PC-9 (cell line): Measurements from ENCODE around the gene S100A4. TPM values are rescaled to one million over a fixed set of nuclear protein-coding genes. Genes with fewer than 3 reads are reported as not detected.

ENCODE experiments used
- BruUV-seq: library from RNA; stranded (reverse); fragments of 400-500 nt; replicated peaks from 2 replicates; lab custom pipeline; 2021; lab: Mats Ljungman, UMichigan
- CTCF ChIA-PET: fragments of 300-600 bp; sonication (Branson Sonifier 250); formaldehyde crosslinking; loops from one replicate; lab custom pipeline; 2022; ENCODE audit warnings: antibody characterized with exemption; lab: Charles Lee
- POLR2A ChIA-PET: fragments of 300-600 bp; sonication (Branson Sonifier 250); formaldehyde crosslinking; loops from one replicate; lab custom pipeline; 2022; ENCODE audit warnings: antibody characterized with exemption; ENCODE audit not compliant: unreplicated experiment; lab: Charles Lee
- DNase-seq, 2 experiments: peaks; one replicate each; pipeline versions ENCODE4 v3.0.0 to v3.0.0-alpha.2; 2015 to 2022; ENCODE audit warnings: mixed read lengths in 1 of 2
- H2AFZ ChIP-seq: fragments of 200-600 bp; sonication (generic); 2 replicates; pipeline ENCODE4 v1.8.1; 2017; ENCODE audit warnings: antibody characterized with exemption
- H3F3A ChIP-seq: fragments of 200-600 bp; sonication (generic); 2 replicates; pipeline ENCODE4 v1.8.1; 2017; ENCODE audit warnings: antibody characterized with exemption, mild to moderate bottlenecking, low read depth; ENCODE audit not compliant: insufficient read depth
- H3K27ac ChIP-seq: fragments of 200-600 bp; sonication (generic); 2 replicates; pipeline ENCODE4 v1.6.1; 2016; ENCODE audit warnings: mixed run types
- H3K27me3 ChIP-seq: fragments of 200-600 bp; sonication (generic); 2 replicates; pipeline ENCODE4 v1.6.1; 2016; ENCODE audit warnings: low read depth, mixed run types; ENCODE audit not compliant: insufficient read depth
- H3K36me3 ChIP-seq: fragments of 200-600 bp; sonication (generic); 2 replicates; pipeline ENCODE4 v1.6.1; 2016; ENCODE audit warnings: low read depth, mixed run types
- H3K4me1 ChIP-seq: fragments of 200-600 bp; sonication (generic); replicated peaks from 2 replicates; pipeline ENCODE4 v1.6.1; 2016; ENCODE audit warnings: mixed run types; ENCODE audit not compliant: insufficient read depth
- H3K4me2 ChIP-seq: fragments of 200-600 bp; sonication (generic); 2 replicates; pipeline ENCODE4 v1.6.1; 2017; ENCODE audit warnings: mixed run types
- H3K4me3 ChIP-seq: fragments of 200-600 bp; sonication (generic); 2 replicates; pipeline ENCODE4 v1.6.1; 2016; ENCODE audit warnings: mixed run types
- H3K79me2 ChIP-seq: fragments of 200-600 bp; sonication (generic); 2 replicates; pipeline ENCODE4 v1.6.1; 2017; ENCODE audit warnings: low read depth, mixed run types
- H3K9me2 ChIP-seq: fragments of 200-600 bp; sonication (generic); 2 replicates; pipeline ENCODE4 v1.8.1; 2017; ENCODE audit warnings: mild to moderate bottlenecking; ENCODE audit not compliant: insufficient read depth
- H3K9me3 ChIP-seq: fragments of 200-600 bp; sonication (generic); 2 replicates; pipeline ENCODE4 v1.8.1; 2016; ENCODE audit warnings: low read depth; ENCODE audit not compliant: insufficient read depth
- H4K20me1 ChIP-seq: fragments of 200-600 bp; sonication (generic); 2 replicates; pipeline ENCODE4 v1.8.1; 2017; ENCODE audit not compliant: insufficient read depth
- CTCF ChIP-seq: fragments of 200-600 bp; sonication (generic); conservative IDR thresholded peaks from 2 replicates; pipeline ENCODE4 v1.6.1; 2017; ENCODE audit warnings: mixed run types, antibody characterized with exemption, mild to moderate bottlenecking, moderate library complexity
- EZH2 ChIP-seq: fragments of 200-600 bp; sonication (generic); IDR thresholded peaks from 2 replicates; pipeline ENCODE4 v1.8.0; 2017; ENCODE audit warnings: antibody characterized with exemption, low read depth
- intact Hi-C: fragments of 100-400 bp; cut with micrococcal nuclease; formaldehyde crosslinking; loops from one replicate; pipeline ENCODE4 v1.10.0; 2022; ENCODE audit not compliant: unreplicated experiment
- total RNA-seq: library from RNA; stranded (reverse); gene quantifications from 2 replicates; pipeline ENCODE4 v1.2.3, GENCODE V29; 2021

The S100A4 gene
- total RNA-seq, 1 experiment from 2014 or later, result 303 TPM

GRCh38 chr1:153510984-153511410 is 34.6 kb downstream of the S100A4 start:
- POLR2A ChIA-PET, result no interaction called here
- TF ChIP-seq CTCF, result peak; percentile 96
- no peak for TF ChIP-seq EZH2
- no TSS peak for BruUV-seq

GRCh38 chr1:153509729-153510354 is 35.8 kb downstream of the S100A4 start:
- no peaks in the 10 kb centered on the region for H3K79me2 ChIP-seq
- H3F3A ChIP-seq, result peaks cover 16% of the 10 kb centered on the region; the same call in 1 of the 2 replicates
- H3K4me1 ChIP-seq, result peaks cover 41% of the 10 kb centered on the region
- H4K20me1 ChIP-seq, result no peaks in the 10 kb centered on the region
- peak in 1 of 2 experiments; percentile 50 for DNase-seq
- H3K36me3 ChIP-seq, result no peaks in the 10 kb centered on the region
- no peak overlapping the region for H3K4me3 ChIP-seq
- ChIA-PET CTCF (interaction anchor here (0.6 to 1.3 kb wide), 2 partner anchors 56 to 58 kb away, joined by 3 to 12 read pairs; no protein-coding TSS in a partner anchor), POLR2A (no interaction called here)
- no peaks in the 10 kb centered on the region for H3K9me3 ChIP-seq
- no peak overlapping the region for H3K4me2 ChIP-seq
- intact Hi-C loops, result loop anchor here (2.0 to 10.0 kb wide), 4 partner anchors 117 to 477 kb away; partner anchors contain the start of genes ILF2, RAB13 and S100A13
- H2AFZ ChIP-seq, result no peak overlapping the region
- H3K27ac ChIP-seq, result no peak overlapping the region
- no peaks in the 10 kb centered on the region for H3K9me2 ChIP-seq
- BruUV-seq, result no TSS peak
- TF ChIP-seq CTCF, result peak; percentile 80
- TF ChIP-seq EZH2, result no peak
- no peaks in the 10 kb centered on the region for H3K27me3 ChIP-seq

More at GRCh38 chr1:153510984-153511410, 34.6 kb downstream of the S100A4 start:
- no peaks in the 10 kb centered on the region for H3K27me3 ChIP-seq
- no peaks in the 10 kb centered on the region for H3K9me3 ChIP-seq
- H3K4me2 ChIP-seq, result peak overlapping the region; percentile 17; the same call in 1 of the 2 replicates
- no peaks in the 10 kb centered on the region for H4K20me1 ChIP-seq
- peak; percentile 52 to 82 for DNase-seq
- H3K27ac ChIP-seq, result no peak overlapping the region
- intact Hi-C loops, result loop anchor here (1.0 to 10.0 kb wide), 7 partner anchors 57 to 476 kb away; partner anchors contain the start of genes ILF2, RAB13 and S100A13
- CTCF ChIA-PET, result interaction anchor here (0.6 to 1.3 kb wide), 7 partner anchors 35 to 296 kb away, joined by 3 to 13 read pairs (median 4); partner anchors contain the start of genes S100A16 and S100A4
- peaks cover 24% of the 10 kb centered on the region for H3F3A ChIP-seq
- H3K79me2 ChIP-seq, result no peaks in the 10 kb centered on the region
- H2AFZ ChIP-seq, result peak overlapping the region; percentile 63; the same call in 1 of the 2 replicates
- no peak overlapping the region for H3K4me3 ChIP-seq
- no peaks in the 10 kb centered on the region for H3K9me2 ChIP-seq
- no peaks in the 10 kb centered on the region for H3K36me3 ChIP-seq
- peaks cover 51% of the 10 kb centered on the region for H3K4me1 ChIP-seq

- Histone ChIP-seq H2AFZ (no peak overlapping the region), H3K4me1 (peaks cover 32% of the 10 kb centered on the region), H3K9me3 (no peaks in the 10 kb centered on the region), H3K9me2 (no peaks in the 10 kb centered on the region), H3K27ac (no peak overlapping the region), H3K27me3 (no peaks in the 10 kb centered on the region), H3K4me2 (no peak overlapping the region), H4K20me1 (no peaks in the 10 kb centered on the region), H3F3A (peaks cover 8% of the 10 kb centered on the region; the same call in 1 of the 2 replicates), H3K36me3 (no peaks in the 10 kb centered on the region), H3K4me3 (no peak overlapping the region), H3K79me2 (no peaks in the 10 kb centered on the region)
- intact Hi-C loops, result no loop called here
- TF ChIP-seq CTCF (no peak), EZH2 (no peak)
- no peak for DNase-seq
- BruUV-seq, result no TSS peak
- CTCF ChIA-PET, result interaction anchor here (0.6 kb wide), 1 partner anchor 57 kb away, joined by 3 read pairs; no protein-coding TSS in a partner anchor
- POLR2A ChIA-PET, result no interaction called here
Measured at GRCh38 chr1:153509036-153509435, 36.6 kb downstream of the S100A4 start.
